GM13976 (cell line): ENCODE results near the gene ATP1A2.

Experiments
- DNase-seq: peaks from one replicate; pipeline ENCODE4 v3.0.0; 2012; ENCODE audit warnings: low spot score
- in situ Hi-C: fragments of 300-500 bp; cut with MboI; formaldehyde crosslinking; loops from one replicate; pipeline ENCODE4 v1.12.0; 2022; ENCODE audit warnings: low sequenced_read_pairs, mixed read lengths, inconsistent platforms; ENCODE audit not compliant: unreplicated experiment
- TF ChIP-seq, protein P1 (sequence below): IDR thresholded peaks from 2 replicates; pipeline ENCODE4 v1.5.1; 2012; ENCODE audit warnings: borderline replicate concordance, mild to moderate bottlenecking; ENCODE audit not compliant: insufficient read depth; ENCODE audit errors: extremely low read depth, missing control alignments, control extremely low read depth

The ATP1A2 gene

DNA sequence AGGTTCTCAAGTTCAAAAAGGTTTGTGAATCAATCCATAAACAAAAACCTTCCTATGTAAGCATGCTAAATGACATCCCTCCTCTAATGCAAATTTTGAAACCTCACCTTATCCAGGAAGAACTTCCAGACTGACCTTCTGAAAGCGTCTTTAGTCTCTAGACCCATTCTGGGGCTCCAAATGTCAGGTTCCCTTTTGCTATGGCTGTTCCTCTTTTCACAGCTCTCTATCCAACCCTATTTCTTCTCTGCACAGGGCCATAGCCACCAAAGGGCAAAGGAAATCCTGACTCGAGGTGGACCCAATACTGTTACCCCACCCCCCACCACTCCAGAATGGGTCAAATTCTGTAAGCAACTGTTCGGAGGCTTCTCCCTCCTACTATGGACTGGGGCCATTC, 39.2 kb downstream of the ATP1A2 start:
- TF ChIP-seq, protein P1, sequence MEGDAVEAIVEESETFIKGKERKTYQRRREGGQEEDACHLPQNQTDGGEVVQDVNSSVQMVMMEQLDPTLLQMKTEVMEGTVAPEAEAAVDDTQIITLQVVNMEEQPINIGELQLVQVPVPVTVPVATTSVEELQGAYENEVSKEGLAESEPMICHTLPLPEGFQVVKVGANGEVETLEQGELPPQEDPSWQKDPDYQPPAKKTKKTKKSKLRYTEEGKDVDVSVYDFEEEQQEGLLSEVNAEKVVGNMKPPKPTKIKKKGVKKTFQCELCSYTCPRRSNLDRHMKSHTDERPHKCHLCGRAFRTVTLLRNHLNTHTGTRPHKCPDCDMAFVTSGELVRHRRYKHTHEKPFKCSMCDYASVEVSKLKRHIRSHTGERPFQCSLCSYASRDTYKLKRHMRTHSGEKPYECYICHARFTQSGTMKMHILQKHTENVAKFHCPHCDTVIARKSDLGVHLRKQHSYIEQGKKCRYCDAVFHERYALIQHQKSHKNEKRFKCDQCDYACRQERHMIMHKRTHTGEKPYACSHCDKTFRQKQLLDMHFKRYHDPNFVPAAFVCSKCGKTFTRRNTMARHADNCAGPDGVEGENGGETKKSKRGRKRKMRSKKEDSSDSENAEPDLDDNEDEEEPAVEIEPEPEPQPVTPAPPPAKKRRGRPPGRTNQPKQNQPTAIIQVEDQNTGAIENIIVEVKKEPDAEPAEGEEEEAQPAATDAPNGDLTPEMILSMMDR: no peak
- in situ Hi-C loops: no loop called here
- DNase-seq: no peak

DNA sequence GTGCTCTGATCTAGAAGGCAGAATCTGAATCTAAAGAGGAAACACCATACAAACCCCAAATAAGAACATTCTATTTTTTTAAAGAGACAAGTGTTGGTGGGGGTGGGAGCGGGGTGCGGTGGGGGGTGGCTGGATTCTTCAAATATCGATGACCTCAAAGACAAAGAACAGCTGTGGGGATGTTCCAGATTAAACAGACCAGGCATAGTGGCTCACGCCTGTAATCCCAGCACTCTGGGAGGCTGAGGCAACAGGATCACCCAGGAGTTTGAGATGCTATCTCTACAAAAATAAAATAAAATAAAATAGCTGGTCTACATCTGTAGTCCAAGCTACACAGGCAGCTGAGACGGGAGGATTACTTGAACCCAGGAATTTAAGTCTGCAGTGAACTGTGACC, 40.8 kb downstream of the ATP1A2 start:
- in situ Hi-C loops: no loop called here
- TF ChIP-seq, protein P1: no peak
- DNase-seq: no peak

DNA sequence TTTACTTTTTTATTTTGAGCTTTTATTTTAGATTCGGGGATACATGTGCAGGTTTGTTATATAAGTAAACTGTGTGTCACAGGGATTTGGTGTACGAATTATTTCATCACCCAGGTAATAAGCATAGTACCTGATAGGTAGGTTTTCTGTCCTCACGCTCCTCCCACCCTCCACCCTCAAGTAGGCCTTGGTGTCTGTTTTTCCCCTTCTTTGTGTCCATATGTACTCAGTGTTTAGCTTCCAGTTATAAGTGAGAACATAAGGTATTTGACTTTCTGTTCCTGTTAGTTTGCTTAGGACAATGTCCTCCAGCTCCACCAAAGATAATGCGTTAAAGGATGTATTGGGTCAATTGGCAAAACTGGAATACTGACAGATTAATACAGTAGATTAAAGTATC, 41.6 kb downstream of the ATP1A2 start:
- in situ Hi-C loops: no loop called here
- TF ChIP-seq, protein P1: no peak
- no peak for DNase-seq

DNA sequence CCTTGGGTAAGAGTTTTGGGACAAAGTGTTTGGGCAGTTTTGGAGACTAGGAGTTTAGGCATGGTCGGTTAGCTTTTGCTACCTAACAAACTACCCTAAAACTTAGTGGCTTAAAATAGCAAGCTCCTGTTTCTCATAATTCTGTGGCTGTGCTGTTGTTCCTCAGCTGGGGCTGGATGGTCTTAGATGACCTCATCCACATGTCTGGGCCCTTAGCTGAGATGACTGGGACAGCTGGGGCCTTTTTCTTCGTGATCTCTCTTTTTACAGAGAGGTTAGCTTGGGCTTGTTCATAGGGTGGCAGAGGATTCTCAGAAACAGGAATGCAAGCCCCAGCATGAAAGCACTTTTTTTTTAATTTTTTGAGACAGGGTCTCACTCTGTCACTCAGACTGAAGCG, 42.5 kb downstream of the ATP1A2 start:
- in situ Hi-C loops: no loop called here
- DNase-seq: no peak
- TF ChIP-seq, protein P1: no peak

DNA sequence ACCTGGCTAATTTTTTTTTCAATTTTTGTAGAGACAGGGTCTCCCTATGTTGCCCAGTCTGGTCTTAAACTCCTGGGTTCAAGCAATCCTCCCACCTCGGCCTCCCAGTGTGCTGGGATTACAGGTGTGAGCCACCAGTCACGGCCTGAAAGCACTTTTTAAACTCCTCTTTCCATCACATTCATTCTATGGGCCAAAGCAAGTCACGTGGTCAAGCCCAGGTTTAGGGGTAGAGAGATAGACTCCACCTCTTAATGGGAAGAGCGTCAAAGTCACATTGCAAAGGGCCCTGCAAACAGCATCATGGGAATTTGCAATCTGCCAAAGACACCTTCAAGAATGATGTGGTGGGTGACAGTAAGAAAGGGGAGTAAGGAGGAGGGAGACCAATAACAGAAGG, 43.0 kb downstream of the ATP1A2 start:
- in situ Hi-C loops: no loop called here
- TF ChIP-seq, protein P1: no peak
- DNase-seq: no peak

DNA sequence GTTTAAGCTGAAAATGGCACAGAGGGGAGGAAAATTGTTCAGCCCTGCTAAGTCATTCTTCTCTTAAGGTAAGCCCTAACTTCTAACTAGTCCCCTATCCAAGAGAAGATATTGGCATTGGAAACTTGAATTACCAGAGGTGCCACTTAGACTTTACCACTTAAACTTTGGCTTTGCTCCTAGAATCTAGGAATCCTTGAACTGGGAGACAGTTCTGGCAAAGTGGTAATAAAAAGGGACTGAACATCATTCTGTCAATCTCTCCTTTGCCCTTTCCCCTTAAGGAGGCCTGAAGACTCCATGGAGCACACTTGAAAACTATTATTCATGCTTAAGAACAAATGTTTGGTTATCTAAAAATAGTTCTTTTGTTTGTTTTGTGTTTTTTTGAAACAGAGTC, 44.3 kb downstream of the ATP1A2 start:
- TF ChIP-seq, protein P1: no peak
- no peak for DNase-seq
- in situ Hi-C loops: no loop called here
